ENCODE data around the gene GAL3ST2. TPM values are rescaled to one million over a fixed set of nuclear protein-coding genes. Genes with fewer than 3 reads are reported as not detected.
"Not testable (repeated sequence)": the region's sequence is repeated elsewhere in the genome, so short reads cannot be mapped to it uniquely, and the experiment has no call there.

GAL3ST2 gene
- total RNA-seq, 4 donors from 2014 or later, result 0.50 to 3.1 (median 2.8) TPM; not detected in 1

GRCh38 chr2:241777686-241778627, 1.3 kb downstream of the GAL3ST2 start:
- TF ChIP-seq CTCF (IDR thresholded peaks at IDR 0.05), result no peak
- DNase-seq (ENCODE audit: low spot score) (no peak), ATAC-seq (ENCODE audit: low FRiP score) (no peak)

GRCh38 chr2:241780939-241781569, 4.4 kb downstream of the GAL3ST2 start:
- DNase-seq (ENCODE audit: low spot score) (no peak), ATAC-seq (ENCODE audit: low FRiP score) (no peak)
- TF ChIP-seq CTCF (IDR thresholded peaks at IDR 0.05), result no peak

- not testable (repeated sequence) for DNase-seq (ENCODE audit: low spot score); ATAC-seq (ENCODE audit: low FRiP score)
These were observed 5.4 kb downstream of the GAL3ST2 start for GRCh38 chr2:241782053-241782452.

- TF ChIP-seq CTCF (IDR thresholded peaks at IDR 0.05), result no peak
- ATAC-seq (ENCODE audit: low FRiP score) (no peak), DNase-seq (ENCODE audit: low spot score) (no peak)
These were observed 11.5 kb downstream of the GAL3ST2 start for GRCh38 chr2:241788135-241788534.

GRCh38 chr2:241788572-241788971, 11.9 kb downstream of the GAL3ST2 start:
- DNase-seq (ENCODE audit: low spot score), result no peak
- TF ChIP-seq CTCF (IDR thresholded peaks at IDR 0.05), result no peak
- no peak for ATAC-seq (ENCODE audit: low FRiP score)

DNA sequence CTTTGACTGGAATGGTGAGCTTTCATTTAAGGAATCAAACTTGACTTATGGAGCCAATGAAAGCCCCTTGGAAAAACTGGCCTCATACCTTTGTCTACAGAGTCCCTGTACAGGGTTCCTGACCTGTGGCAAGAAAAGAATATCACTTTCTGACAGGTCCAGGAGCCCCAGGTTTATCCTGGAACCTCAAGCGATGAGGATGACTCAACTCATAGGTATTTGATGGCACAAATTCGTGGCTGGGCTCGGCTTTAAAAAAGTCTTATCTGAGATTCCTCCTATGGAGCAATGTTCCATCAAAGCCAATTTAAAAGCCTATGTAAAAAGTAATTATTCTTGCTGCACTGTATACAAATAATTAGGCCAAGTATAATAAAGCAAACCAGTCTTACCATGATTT, 14.8 kb downstream of the GAL3ST2 start:
- not testable (repeated sequence) for ATAC-seq (ENCODE audit: low FRiP score); DNase-seq (ENCODE audit: low spot score)

DNA sequence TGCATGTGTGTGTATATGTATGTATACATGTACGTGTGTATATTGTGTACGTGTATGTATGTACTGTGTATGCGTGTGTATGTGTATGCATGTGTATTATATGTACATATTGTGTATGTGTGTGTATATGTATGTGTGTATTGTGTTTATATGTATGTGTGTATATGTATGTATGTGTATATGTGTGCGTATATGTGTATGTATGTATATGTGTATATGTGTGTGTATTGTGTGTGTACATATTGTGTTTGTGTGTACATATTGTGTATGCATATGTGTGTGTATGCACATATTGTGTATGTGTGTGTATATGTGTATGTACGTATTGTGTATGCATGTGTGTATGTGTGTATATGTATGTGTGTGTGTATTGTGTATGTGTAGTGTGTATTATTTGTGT, 16.8 kb downstream of the GAL3ST2 start:
- no peak for TF ChIP-seq CTCF (IDR thresholded peaks at IDR 0.05)
- no peak for DNase-seq (ENCODE audit: low spot score)
- ATAC-seq (ENCODE audit: low FRiP score), result no peak

All from omental fat pad (tissue), 4 donors.